ENCODE results near the gene TLK2.
A peak's percentile ranks its signal among the peaks of the same experiment; 100 is the strongest.

TLK2 gene

DNA sequence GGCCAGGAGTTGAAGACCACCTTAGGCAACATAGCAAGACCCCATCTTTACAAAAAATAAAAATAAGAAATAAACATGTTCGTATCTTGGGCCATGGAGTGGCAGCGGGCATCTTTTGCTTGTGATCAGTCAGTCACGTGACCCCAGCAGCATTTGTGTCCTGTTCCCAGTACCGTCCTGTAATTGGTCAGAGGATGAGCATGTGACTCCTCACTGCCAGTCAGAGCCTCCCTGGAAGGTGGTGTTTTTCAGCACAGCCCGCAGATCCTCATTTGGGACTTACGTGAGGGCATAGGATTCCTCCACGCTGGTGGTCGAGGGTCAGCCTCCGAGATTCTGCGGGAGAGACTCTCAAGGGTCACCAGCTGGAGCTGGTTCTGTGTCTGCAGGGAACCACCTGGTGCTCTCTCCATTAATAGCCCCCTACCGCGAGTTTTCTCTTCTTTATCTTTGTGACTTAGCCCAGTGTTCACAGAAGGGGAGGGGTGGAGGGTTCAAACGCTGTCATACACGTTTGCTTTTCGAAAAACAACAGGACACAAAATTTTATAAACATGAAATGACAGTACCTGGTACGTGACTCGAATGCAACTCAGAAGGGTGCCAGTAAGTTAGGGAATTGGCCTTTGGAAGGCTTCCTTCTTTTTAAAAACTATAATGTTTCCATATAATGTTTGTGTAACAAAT lies 166.0 kb downstream of the TLK2 start:
- Histone ChIP-seq H3K36me3 (ENCODE audit: control insufficient read depth, insufficient read depth, low read length) (no peaks in the 10 kb centered on the region), H3K23ac (ENCODE audit: low read length) (no peak overlapping the region), H2BK15ac (replicated peaks; ENCODE audit: low read depth) (no peak overlapping the region), H3K4ac (ENCODE audit: low read depth, low read length) (no peak overlapping the region), H3K4me3 (ENCODE audit: low read length) (no peak overlapping the region), H3K18ac (ENCODE audit: low read length) (no peak overlapping the region), H3K4me1 (ENCODE audit: control insufficient read depth, low read depth, low read length) (no peaks in the 10 kb centered on the region), H3K79me1 (ENCODE audit: low read length) (peaks cover 13% of the 10 kb centered on the region), H2AK5ac (ENCODE audit: low read length) (no peak overlapping the region), H3K9ac (ENCODE audit: low read length) (no peak overlapping the region), H2BK120ac (ENCODE audit: low read depth, low read length) (no peak overlapping the region), H3K56ac (ENCODE audit: low read length) (no peak overlapping the region), H4K5ac (ENCODE audit: low read length) (no peak overlapping the region), H3K79me2 (ENCODE audit: control insufficient read depth, insufficient read depth, low read length) (peaks cover 3% of the 10 kb centered on the region), H3K27ac (ENCODE audit: low read depth, low read length) (no peak overlapping the region), H2BK5ac (ENCODE audit: low read length) (no peak overlapping the region), H4K8ac (ENCODE audit: low read depth, low read length) (no peak overlapping the region), H3K27me3 (ENCODE audit: insufficient read depth, low read length, poor library complexity) (no peaks in the 10 kb centered on the region), H3K4me2 (ENCODE audit: low read length) (no peak overlapping the region)
- no CpG with 5 or more reads among the region's 17 CpGs for WGBS (ENCODE audit: extremely low coverage, insufficient coverage, low lambda C conversion rate)
- DNase-seq, result peak; percentile 78

DNA sequence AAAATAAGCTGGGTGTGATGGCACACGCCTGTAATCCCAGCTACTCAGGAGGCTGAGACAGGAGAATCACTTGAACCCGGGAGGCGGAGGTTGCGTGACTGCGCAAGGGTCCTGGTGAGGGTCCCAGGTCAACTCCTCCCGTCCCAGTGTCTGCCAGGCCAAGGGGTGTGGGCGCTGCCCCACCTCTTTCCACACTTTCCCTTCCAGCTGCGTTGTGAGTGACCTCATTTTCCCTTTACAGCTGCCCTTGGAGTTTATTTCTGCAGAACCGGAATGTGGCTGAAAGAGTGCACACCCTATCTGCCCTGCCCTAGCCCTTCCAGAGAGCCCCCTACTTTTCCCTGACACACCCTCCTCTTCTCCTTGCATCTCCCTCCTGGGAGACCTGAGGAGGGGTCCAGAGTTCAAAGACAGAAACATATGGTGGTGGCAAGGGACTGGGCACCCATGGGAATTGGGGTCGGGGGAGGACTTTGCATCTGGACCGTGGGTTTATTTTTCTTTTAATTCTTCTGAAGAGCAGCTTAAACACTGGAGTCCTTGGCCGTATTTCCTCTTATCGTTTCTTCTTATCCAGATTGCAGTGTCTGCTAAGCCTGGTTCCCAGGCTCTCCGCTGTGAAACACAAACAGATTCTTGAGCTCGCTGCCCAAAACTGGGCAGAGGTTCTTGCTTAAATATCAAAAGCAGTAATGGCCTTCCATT lies 169.8 kb downstream of the TLK2 start:
- H2BK5ac ChIP-seq (ENCODE audit: low read length), result no peak overlapping the region
- DNase-seq, result no peak
- no peak overlapping the region for H3K9ac ChIP-seq (ENCODE audit: low read length)
- no peak overlapping the region for H2BK120ac ChIP-seq (ENCODE audit: low read depth, low read length)
- H3K18ac ChIP-seq (ENCODE audit: low read length), result no peak overlapping the region
- H3K56ac ChIP-seq (ENCODE audit: low read length), result no peak overlapping the region
- H3K79me2 ChIP-seq (ENCODE audit: control insufficient read depth, insufficient read depth, low read length), result peaks cover 2% of the 10 kb centered on the region
- H3K27me3 ChIP-seq (ENCODE audit: insufficient read depth, low read length, poor library complexity), result no peaks in the 10 kb centered on the region
- H4K8ac ChIP-seq (ENCODE audit: low read depth, low read length), result no peak overlapping the region
- no peak overlapping the region for H2AK5ac ChIP-seq (ENCODE audit: low read length)
- H3K23ac ChIP-seq (ENCODE audit: low read length), result no peak overlapping the region
- H3K4me1 ChIP-seq (ENCODE audit: control insufficient read depth, low read depth, low read length), result peaks cover 1% of the 10 kb centered on the region
- no CpG with 5 or more reads among the region's 15 CpGs for WGBS (ENCODE audit: extremely low coverage, insufficient coverage, low lambda C conversion rate)
- H3K79me1 ChIP-seq (ENCODE audit: low read length), result peaks cover 7% of the 10 kb centered on the region
- H3K27ac ChIP-seq (ENCODE audit: low read depth, low read length), result no peak overlapping the region
- H4K5ac ChIP-seq (ENCODE audit: low read length), result no peak overlapping the region
- H3K4ac ChIP-seq (ENCODE audit: low read depth, low read length), result no peak overlapping the region
- H3K4me3 ChIP-seq (ENCODE audit: low read length), result no peak overlapping the region
- no peaks in the 10 kb centered on the region for H3K36me3 ChIP-seq (ENCODE audit: control insufficient read depth, insufficient read depth, low read length)
- no peak overlapping the region for H2BK15ac ChIP-seq (replicated peaks; ENCODE audit: low read depth)
- H3K4me2 ChIP-seq (ENCODE audit: low read length), result no peak overlapping the region

DNA sequence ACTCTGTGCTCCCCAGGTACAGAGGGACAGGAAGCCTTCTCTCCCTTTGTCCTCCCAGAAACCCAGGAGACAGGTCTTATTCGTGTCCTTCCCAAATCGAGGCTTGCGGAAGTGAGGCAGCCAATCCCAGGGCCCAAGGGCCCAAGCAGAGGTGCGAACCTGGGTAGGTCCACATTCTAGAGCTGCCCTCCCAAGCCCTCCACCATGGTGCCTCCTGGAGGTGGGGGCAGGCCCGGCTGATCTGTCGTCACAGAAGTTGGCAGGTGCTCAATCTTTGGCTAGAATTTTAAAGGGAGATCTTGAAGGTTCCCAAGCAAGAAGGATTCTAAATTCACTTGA lies 170.3 kb downstream of the TLK2 start:
- Histone ChIP-seq H4K5ac (ENCODE audit: low read length) (no peak overlapping the region), H3K56ac (ENCODE audit: low read length) (no peak overlapping the region), H3K9ac (ENCODE audit: low read length) (no peak overlapping the region), H2AK5ac (ENCODE audit: low read length) (no peak overlapping the region), H2BK5ac (ENCODE audit: low read length) (no peak overlapping the region), H3K23ac (ENCODE audit: low read length) (no peak overlapping the region), H3K79me1 (ENCODE audit: low read length) (peaks cover 7% of the 10 kb centered on the region), H2BK15ac (replicated peaks; ENCODE audit: low read depth) (no peak overlapping the region), H3K4me1 (ENCODE audit: control insufficient read depth, low read depth, low read length) (peaks cover 6% of the 10 kb centered on the region), H3K4me2 (ENCODE audit: low read length) (no peak overlapping the region), H3K36me3 (ENCODE audit: control insufficient read depth, insufficient read depth, low read length) (no peaks in the 10 kb centered on the region), H3K18ac (ENCODE audit: low read length) (no peak overlapping the region), H4K8ac (ENCODE audit: low read depth, low read length) (no peak overlapping the region), H3K27ac (ENCODE audit: low read depth, low read length) (no peak overlapping the region), H3K4ac (ENCODE audit: low read depth, low read length) (no peak overlapping the region), H3K4me3 (ENCODE audit: low read length) (no peak overlapping the region), H3K27me3 (ENCODE audit: insufficient read depth, low read length, poor library complexity) (no peaks in the 10 kb centered on the region), H3K79me2 (ENCODE audit: control insufficient read depth, insufficient read depth, low read length) (peaks cover 2% of the 10 kb centered on the region), H2BK120ac (ENCODE audit: low read depth, low read length) (no peak overlapping the region)
- DNase-seq, result no peak
- WGBS (ENCODE audit: extremely low coverage, insufficient coverage, low lambda C conversion rate), result no CpG with 5 or more reads among the region's 6 CpGs

DNA sequence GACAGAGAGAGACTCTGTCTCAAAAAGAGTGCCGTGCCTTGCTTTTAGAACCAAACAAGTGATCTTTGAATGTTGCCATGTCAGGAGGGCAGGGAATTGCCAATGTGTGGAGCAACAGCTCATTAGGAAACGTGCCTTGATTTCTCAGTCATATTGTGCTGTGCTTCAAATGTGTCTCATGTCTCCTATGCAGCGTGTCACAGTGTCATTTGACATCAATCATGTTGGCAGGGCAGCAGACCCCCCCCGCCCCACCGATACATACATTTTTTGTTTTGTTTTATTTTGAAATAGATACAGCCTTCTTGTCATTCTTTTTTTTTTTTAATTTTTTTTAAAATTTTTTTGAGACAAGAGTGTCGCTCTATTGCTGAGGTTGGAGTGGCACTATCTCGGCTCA lies 170.9 kb downstream of the TLK2 start:
- H4K8ac ChIP-seq (ENCODE audit: low read depth, low read length), result no peak overlapping the region
- H3K18ac ChIP-seq (ENCODE audit: low read length), result no peak overlapping the region
- H2AK5ac ChIP-seq (ENCODE audit: low read length), result no peak overlapping the region
- H3K4ac ChIP-seq (ENCODE audit: low read depth, low read length), result no peak overlapping the region
- no peak overlapping the region for H3K27ac ChIP-seq (ENCODE audit: low read depth, low read length)
- no peak overlapping the region for H3K9ac ChIP-seq (ENCODE audit: low read length)
- no peak overlapping the region for H3K4me2 ChIP-seq (ENCODE audit: low read length)
- H3K79me1 ChIP-seq (ENCODE audit: low read length), result peaks cover 9% of the 10 kb centered on the region
- no peaks in the 10 kb centered on the region for H3K27me3 ChIP-seq (ENCODE audit: insufficient read depth, low read length, poor library complexity)
- WGBS (ENCODE audit: extremely low coverage, insufficient coverage, low lambda C conversion rate), result no CpG with 5 or more reads among the region's 7 CpGs
- no peak for DNase-seq
- no peak overlapping the region for H3K56ac ChIP-seq (ENCODE audit: low read length)
- H2BK5ac ChIP-seq (ENCODE audit: low read length), result no peak overlapping the region
- H3K4me1 ChIP-seq (ENCODE audit: control insufficient read depth, low read depth, low read length), result peaks cover 9% of the 10 kb centered on the region
- no peak overlapping the region for H4K5ac ChIP-seq (ENCODE audit: low read length)
- no peak overlapping the region for H3K4me3 ChIP-seq (ENCODE audit: low read length)
- H2BK15ac ChIP-seq (replicated peaks; ENCODE audit: low read depth), result no peak overlapping the region
- H3K23ac ChIP-seq (ENCODE audit: low read length), result no peak overlapping the region
- H3K36me3 ChIP-seq (ENCODE audit: control insufficient read depth, insufficient read depth, low read length), result peaks cover 1% of the 10 kb centered on the region
- H3K79me2 ChIP-seq (ENCODE audit: control insufficient read depth, insufficient read depth, low read length), result peaks cover 2% of the 10 kb centered on the region
- no peak overlapping the region for H2BK120ac ChIP-seq (ENCODE audit: low read depth, low read length)

DNA sequence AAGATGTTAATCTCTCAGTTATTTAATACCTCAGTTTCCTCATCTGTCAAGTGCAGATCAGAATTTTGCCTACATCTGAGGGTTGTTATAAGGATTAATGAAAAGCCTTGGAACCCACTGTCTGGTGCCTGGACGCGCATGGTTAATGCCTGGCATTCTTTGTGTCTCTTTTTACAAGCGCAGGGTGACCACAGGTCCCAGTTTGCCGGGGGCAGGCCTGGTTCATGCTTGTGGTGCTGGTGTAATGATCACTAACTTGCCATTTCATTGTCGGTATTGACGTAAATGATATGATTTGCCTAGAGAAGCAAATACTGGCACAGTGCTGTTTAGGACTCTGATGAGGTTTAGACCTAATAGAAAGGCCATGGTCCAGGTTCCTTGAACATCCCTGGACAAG lies 172.0 kb downstream of the TLK2 start:
- peaks cover 1% of the 10 kb centered on the region for H3K36me3 ChIP-seq (ENCODE audit: control insufficient read depth, insufficient read depth, low read length)
- H3K79me2 ChIP-seq (ENCODE audit: control insufficient read depth, insufficient read depth, low read length), result peaks cover 2% of the 10 kb centered on the region
- H3K79me1 ChIP-seq (ENCODE audit: low read length), result peaks cover 11% of the 10 kb centered on the region
- H3K27me3 ChIP-seq (ENCODE audit: insufficient read depth, low read length, poor library complexity), result no peaks in the 10 kb centered on the region
- no peak overlapping the region for H3K56ac ChIP-seq (ENCODE audit: low read length)
- H3K4me3 ChIP-seq (ENCODE audit: low read length), result no peak overlapping the region
- no peak overlapping the region for H2AK5ac ChIP-seq (ENCODE audit: low read length)
- H4K8ac ChIP-seq (ENCODE audit: low read depth, low read length), result no peak overlapping the region
- no peak overlapping the region for H3K4me2 ChIP-seq (ENCODE audit: low read length)
- H2BK15ac ChIP-seq (replicated peaks; ENCODE audit: low read depth), result no peak overlapping the region
- DNase-seq, result no peak
- H3K4ac ChIP-seq (ENCODE audit: low read depth, low read length), result no peak overlapping the region
- no peak overlapping the region for H3K9ac ChIP-seq (ENCODE audit: low read length)
- H3K27ac ChIP-seq (ENCODE audit: low read depth, low read length), result no peak overlapping the region
- peaks cover 9% of the 10 kb centered on the region for H3K4me1 ChIP-seq (ENCODE audit: control insufficient read depth, low read depth, low read length)
- WGBS (ENCODE audit: extremely low coverage, insufficient coverage, low lambda C conversion rate), result no CpG with 5 or more reads among the region's 6 CpGs
- no peak overlapping the region for H2BK120ac ChIP-seq (ENCODE audit: low read depth, low read length)
- no peak overlapping the region for H3K18ac ChIP-seq (ENCODE audit: low read length)
- no peak overlapping the region for H3K23ac ChIP-seq (ENCODE audit: low read length)
- no peak overlapping the region for H4K5ac ChIP-seq (ENCODE audit: low read length)
- no peak overlapping the region for H2BK5ac ChIP-seq (ENCODE audit: low read length)

All from mesendoderm (in vitro differentiated cells).